ENCODE data around the gene LRCH3.

Gene LRCH3

GRCh38 chr3:197830308-197830966, 39.4 kb downstream of the LRCH3 start:
- TF ChIP-seq, protein P1, sequence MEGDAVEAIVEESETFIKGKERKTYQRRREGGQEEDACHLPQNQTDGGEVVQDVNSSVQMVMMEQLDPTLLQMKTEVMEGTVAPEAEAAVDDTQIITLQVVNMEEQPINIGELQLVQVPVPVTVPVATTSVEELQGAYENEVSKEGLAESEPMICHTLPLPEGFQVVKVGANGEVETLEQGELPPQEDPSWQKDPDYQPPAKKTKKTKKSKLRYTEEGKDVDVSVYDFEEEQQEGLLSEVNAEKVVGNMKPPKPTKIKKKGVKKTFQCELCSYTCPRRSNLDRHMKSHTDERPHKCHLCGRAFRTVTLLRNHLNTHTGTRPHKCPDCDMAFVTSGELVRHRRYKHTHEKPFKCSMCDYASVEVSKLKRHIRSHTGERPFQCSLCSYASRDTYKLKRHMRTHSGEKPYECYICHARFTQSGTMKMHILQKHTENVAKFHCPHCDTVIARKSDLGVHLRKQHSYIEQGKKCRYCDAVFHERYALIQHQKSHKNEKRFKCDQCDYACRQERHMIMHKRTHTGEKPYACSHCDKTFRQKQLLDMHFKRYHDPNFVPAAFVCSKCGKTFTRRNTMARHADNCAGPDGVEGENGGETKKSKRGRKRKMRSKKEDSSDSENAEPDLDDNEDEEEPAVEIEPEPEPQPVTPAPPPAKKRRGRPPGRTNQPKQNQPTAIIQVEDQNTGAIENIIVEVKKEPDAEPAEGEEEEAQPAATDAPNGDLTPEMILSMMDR (IDR thresholded peaks at IDR 0.05; ENCODE audit: low read depth, low read length, missing control alignments): no peak
- H3K4me3 ChIP-seq (ENCODE audit: low read depth, low read length): no peak overlapping the region
- in situ Hi-C loops (cut with HindIII; ENCODE audit: low sequenced_read_pairs): no loop called here
- no peak for DNase-seq (ENCODE audit: low read depth)

- in situ Hi-C loops (cut with HindIII; ENCODE audit: low sequenced_read_pairs): no loop called here
- no peak overlapping the region for H3K4me3 ChIP-seq (ENCODE audit: low read depth, low read length)
- TF ChIP-seq, protein P1 (IDR thresholded peaks at IDR 0.05; ENCODE audit: low read depth, low read length, missing control alignments): no peak
- DNase-seq (ENCODE audit: low read depth): no peak
Measured at GRCh38 chr3:197830967-197831313, 39.9 kb downstream of the LRCH3 start.

GRCh38 chr3:197833930-197834715, 43.1 kb downstream of the LRCH3 start:
- no peak for DNase-seq (ENCODE audit: low read depth)
- H3K4me3 ChIP-seq (ENCODE audit: low read depth, low read length): no peak overlapping the region
- TF ChIP-seq, protein P1 (IDR thresholded peaks at IDR 0.05; ENCODE audit: low read depth, low read length, missing control alignments): no peak
- in situ Hi-C loops (cut with HindIII; ENCODE audit: low sequenced_read_pairs): no loop called here

- no peak overlapping the region for H3K4me3 ChIP-seq (ENCODE audit: low read depth, low read length)
- TF ChIP-seq, protein P1 (IDR thresholded peaks at IDR 0.05; ENCODE audit: low read depth, low read length, missing control alignments): no peak
- no peak for DNase-seq (ENCODE audit: low read depth)
- in situ Hi-C loops (cut with HindIII; ENCODE audit: low sequenced_read_pairs): no loop called here
Measured at GRCh38 chr3:197835509-197835908, 44.5 kb downstream of the LRCH3 start.

GRCh38 chr3:197836244-197836643, 45.2 kb downstream of the LRCH3 start:
- in situ Hi-C loops (cut with HindIII; ENCODE audit: low sequenced_read_pairs): no loop called here
- H3K4me3 ChIP-seq (ENCODE audit: low read depth, low read length): no peak overlapping the region
- TF ChIP-seq, protein P1 (IDR thresholded peaks at IDR 0.05; ENCODE audit: low read depth, low read length, missing control alignments): no peak
- DNase-seq (ENCODE audit: low read depth): no peak

- in situ Hi-C loops (cut with HindIII; ENCODE audit: low sequenced_read_pairs): no loop called here
- no peak overlapping the region for H3K4me3 ChIP-seq (ENCODE audit: low read depth, low read length)
- TF ChIP-seq, protein P1 (IDR thresholded peaks at IDR 0.05; ENCODE audit: low read depth, low read length, missing control alignments): no peak
- no peak for DNase-seq (ENCODE audit: low read depth)
Measured at GRCh38 chr3:197837282-197837681, 46.2 kb downstream of the LRCH3 start.

Measured in astrocyte of the cerebellum (primary cell).